PC-3 (cell line): ENCODE measurements around the gene PPP2R5B. TPM values are rescaled to one million over a fixed set of nuclear protein-coding genes. Genes with fewer than 3 reads are reported as not detected.

Source experiments
- ATAC-seq: fragments of 200-7000 bp; cut with Tn5 transposase; 2 replicates; pipeline ENCODE4 v1.9.1; 2020; ENCODE audit warnings: mild to moderate bottlenecking, moderate library complexity
- BruUV-seq: library from RNA; stranded (reverse); fragments of 400-500 nt; replicated peaks from 2 replicates; lab custom pipeline; 2021; lab: Mats Ljungman, UMichigan
- CTCF ChIA-PET: fragments of 300-600 bp; sonication (Branson Sonifier 250); formaldehyde crosslinking; loops from one replicate; lab custom pipeline; 2022; ENCODE audit warnings: antibody characterized with exemption; lab: Charles Lee
- POLR2A ChIA-PET: fragments of 300-600 bp; sonication (Branson Sonifier 250); formaldehyde crosslinking; loops from one replicate; lab custom pipeline; 2022; ENCODE audit warnings: antibody characterized with exemption; ENCODE audit not compliant: unreplicated experiment; lab: Charles Lee
- DNase-seq: peaks from one replicate; pipeline ENCODE4 v3.0.0-alpha.2; 2015
- H2AFZ ChIP-seq: fragments of 300-600 bp; sonication (generic); 2 replicates; pipeline ENCODE4 v1.6.0; 2016; ENCODE audit warnings: antibody characterized with exemption, low read length
- H3F3A ChIP-seq: fragments of 300-600 bp; sonication (generic); one replicate; pipeline ENCODE4 v1.6.0; 2017; ENCODE audit warnings: antibody characterized with exemption, low read length, control low read depth, mild to moderate bottlenecking; ENCODE audit not compliant: unreplicated experiment
- H3K27ac ChIP-seq: fragments of 300-600 bp; sonication (generic); 2 replicates; pipeline ENCODE4 v1.5.1; 2016; ENCODE audit warnings: mild to moderate bottlenecking, low read length
- H3K27me3 ChIP-seq: fragments of 300-600 bp; sonication (generic); 2 replicates; pipeline ENCODE4 v1.6.1; 2016; ENCODE audit warnings: low read length, mixed read lengths
- H3K36me3 ChIP-seq: fragments of 300-600 bp; sonication (generic); 2 replicates; pipeline ENCODE4 v1.6.1; 2016; ENCODE audit warnings: low read depth, mixed run types, low read length, mixed read lengths
- H3K4me1 ChIP-seq: fragments of 300-600 bp; sonication (generic); 2 replicates; pipeline ENCODE4 v1.5.1; 2016; ENCODE audit warnings: low read length; ENCODE audit not compliant: insufficient read depth
- H3K4me2 ChIP-seq: fragments of 300-600 bp; sonication (generic); 2 replicates; pipeline ENCODE4 v1.6.0; 2016; ENCODE audit warnings: low read length
- H3K4me3 ChIP-seq: fragments of 300-600 bp; sonication (generic); 2 replicates; pipeline ENCODE4 v1.5.1; 2016; ENCODE audit warnings: mild to moderate bottlenecking, low read length, mixed read lengths
- H3K79me2 ChIP-seq: fragments of 300-600 bp; sonication (generic); 2 replicates; pipeline ENCODE4 v1.6.1; 2017; ENCODE audit warnings: low read length, mixed read lengths
- H3K9ac ChIP-seq: fragments of 300-600 bp; sonication (generic); 2 replicates; pipeline ENCODE4 v1.6.0; 2016; ENCODE audit warnings: mild to moderate bottlenecking, low read length
- H3K9me2 ChIP-seq: fragments of 300-600 bp; sonication (generic); replicated peaks from 2 replicates; pipeline ENCODE4 v1.6.1; 2016; ENCODE audit warnings: mixed run types, low read length, mixed read lengths
- H3K9me3 ChIP-seq: fragments of 300-600 bp; sonication (generic); 2 replicates; pipeline ENCODE4 v1.6.1; 2016; ENCODE audit warnings: low read length, mixed read lengths
- H4K20me1 ChIP-seq: fragments of 300-600 bp; sonication (generic); 2 replicates; pipeline ENCODE4 v1.6.1; 2016; ENCODE audit warnings: low read length, mixed read lengths
- EZH2 ChIP-seq: fragments of 300-600 bp; sonication (generic); IDR thresholded peaks from one replicate; pipeline ENCODE4 v1.6.1; 2017; ENCODE audit warnings: antibody characterized with exemption, mild to moderate bottlenecking, low read length; ENCODE audit not compliant: unreplicated experiment
- EZH2phosphoT487 ChIP-seq: fragments of 300-600 bp; sonication (generic); IDR thresholded peaks from 2 replicates; pipeline ENCODE4 v1.6.1; 2018; ENCODE audit warnings: mild to moderate bottlenecking, antibody characterized with exemption, low read length, borderline replicate concordance
- intact Hi-C: fragments of 100-400 bp; cut with micrococcal nuclease; formaldehyde crosslinking; loops from 2 replicates; pipeline ENCODE4 v1.9.0; 2023
- total RNA-seq: library from RNA; depleted of rRNA; stranded (reverse); fragments of >200 nt; gene quantifications from 2 replicates; pipeline ENCODE4 v1.2.3, GENCODE V29; 2014
- TF ChIP-seq, protein P1 (sequence below): fragments of 300-600 bp; sonication (generic); conservative IDR thresholded peaks from 2 replicates; pipeline ENCODE4 v1.5.1; 2017; ENCODE audit warnings: antibody characterized with exemption, low read depth, mild to moderate bottlenecking, low read length

Gene PPP2R5B
- total RNA-seq, 1 experiment from 2014 or later, result 24.9 TPM

- no peak for TF ChIP-seq EZH2
- TF ChIP-seq, protein P1, sequence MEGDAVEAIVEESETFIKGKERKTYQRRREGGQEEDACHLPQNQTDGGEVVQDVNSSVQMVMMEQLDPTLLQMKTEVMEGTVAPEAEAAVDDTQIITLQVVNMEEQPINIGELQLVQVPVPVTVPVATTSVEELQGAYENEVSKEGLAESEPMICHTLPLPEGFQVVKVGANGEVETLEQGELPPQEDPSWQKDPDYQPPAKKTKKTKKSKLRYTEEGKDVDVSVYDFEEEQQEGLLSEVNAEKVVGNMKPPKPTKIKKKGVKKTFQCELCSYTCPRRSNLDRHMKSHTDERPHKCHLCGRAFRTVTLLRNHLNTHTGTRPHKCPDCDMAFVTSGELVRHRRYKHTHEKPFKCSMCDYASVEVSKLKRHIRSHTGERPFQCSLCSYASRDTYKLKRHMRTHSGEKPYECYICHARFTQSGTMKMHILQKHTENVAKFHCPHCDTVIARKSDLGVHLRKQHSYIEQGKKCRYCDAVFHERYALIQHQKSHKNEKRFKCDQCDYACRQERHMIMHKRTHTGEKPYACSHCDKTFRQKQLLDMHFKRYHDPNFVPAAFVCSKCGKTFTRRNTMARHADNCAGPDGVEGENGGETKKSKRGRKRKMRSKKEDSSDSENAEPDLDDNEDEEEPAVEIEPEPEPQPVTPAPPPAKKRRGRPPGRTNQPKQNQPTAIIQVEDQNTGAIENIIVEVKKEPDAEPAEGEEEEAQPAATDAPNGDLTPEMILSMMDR, result no peak
- TF ChIP-seq EZH2phosphoT487, result no peak
- intact Hi-C loops, result loop anchor here (1.0 to 2.0 kb wide), 3 partner anchors 82 to 102 kb away; partner anchors contain the start of genes ARL2 and SNX15
- ATAC-seq, result peak; percentile 21
- H3K27me3 ChIP-seq, result no peaks in the 10 kb centered on the region
- no peak for DNase-seq
- no peaks in the 10 kb centered on the region for H4K20me1 ChIP-seq
- H3K9me2 ChIP-seq, result no peaks in the 10 kb centered on the region
- H3K9ac ChIP-seq, result peak overlapping the region; percentile 71
- ChIA-PET CTCF (no interaction called here), POLR2A (interaction anchor here (0.6 kb wide), 1 partner anchor 9 kb away, joined by 5 read pairs; no protein-coding TSS in a partner anchor)
- peaks cover 4% of the 10 kb centered on the region; the same call in 1 of the 2 replicates for H3K79me2 ChIP-seq
- peak overlapping the region; percentile 95 for H3K4me3 ChIP-seq
- H3K4me2 ChIP-seq, result peak overlapping the region; percentile 95
- peak overlapping the region; percentile 98 for H2AFZ ChIP-seq
- H3K4me1 ChIP-seq, result peaks cover 13% of the 10 kb centered on the region; the same call in 1 of the 2 replicates
- no peak overlapping the region for H3K27ac ChIP-seq
- no TSS peak for BruUV-seq
- H3F3A ChIP-seq, result no peaks in the 10 kb centered on the region
- H3K9me3 ChIP-seq, result no peaks in the 10 kb centered on the region
- no peaks in the 10 kb centered on the region for H3K36me3 ChIP-seq
Measured at GRCh38 chr11:64924910-64925284, 408 bp downstream of the PPP2R5B start.

DNA sequence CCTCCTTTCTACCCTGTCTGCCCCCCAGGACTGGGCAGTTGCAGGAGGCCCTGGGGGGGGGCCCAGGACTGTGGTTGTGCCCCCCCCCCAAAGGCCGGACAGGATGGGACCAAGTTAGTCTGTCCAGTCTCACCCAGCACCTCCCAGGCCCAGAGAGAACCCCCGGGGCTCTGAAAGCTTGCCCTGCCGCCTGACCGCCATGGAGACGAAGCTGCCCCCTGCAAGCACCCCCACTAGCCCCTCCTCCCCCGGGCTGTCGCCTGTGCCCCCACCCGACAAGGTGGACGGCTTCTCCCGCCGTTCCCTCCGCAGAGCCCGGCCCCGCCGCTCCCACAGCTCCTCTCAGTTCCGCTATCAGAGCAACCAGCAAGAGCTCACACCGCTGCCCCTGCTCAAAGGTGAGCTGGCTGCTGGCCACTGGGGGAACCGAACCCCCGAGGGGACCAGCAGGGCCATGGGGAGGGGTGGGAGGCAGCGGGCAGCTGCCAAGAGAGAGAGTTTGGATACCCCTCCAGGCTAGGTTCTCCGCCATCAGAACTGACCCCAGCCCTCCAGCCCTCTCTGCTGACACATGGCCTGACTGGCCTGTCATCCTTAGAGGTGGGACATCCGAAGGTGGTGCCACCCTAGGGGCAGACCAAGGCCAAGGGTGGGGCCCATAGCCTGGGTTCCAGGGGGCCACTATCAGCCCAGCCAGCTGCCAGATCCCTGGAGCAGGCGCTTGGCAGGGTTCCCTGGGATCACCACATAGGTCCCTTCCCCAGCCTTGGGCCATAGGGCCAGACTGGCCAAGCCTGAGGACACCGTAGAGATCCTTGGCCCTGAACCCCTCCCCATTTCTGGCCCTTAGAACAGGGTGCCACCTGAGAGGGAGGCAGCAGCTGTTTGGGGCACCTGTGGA lies 1.3 kb downstream of the PPP2R5B start:
- no peak for ATAC-seq
- Histone ChIP-seq H3K4me3 (peak overlapping the region; percentile 95), H4K20me1 (no peaks in the 10 kb centered on the region), H3K27ac (no peak overlapping the region), H3K36me3 (peaks cover 5% of the 10 kb centered on the region; the same call in 1 of the 2 replicates), H3K79me2 (peaks cover 4% of the 10 kb centered on the region; the same call in 1 of the 2 replicates), H3K27me3 (no peaks in the 10 kb centered on the region), H2AFZ (peak overlapping the region; percentile 98), H3K4me1 (peaks cover 13% of the 10 kb centered on the region; the same call in 1 of the 2 replicates), H3F3A (no peaks in the 10 kb centered on the region), H3K4me2 (peak overlapping the region; percentile 95), H3K9me3 (no peaks in the 10 kb centered on the region), H3K9me2 (no peaks in the 10 kb centered on the region), H3K9ac (peak overlapping the region; percentile 71)
- DNase-seq, result no peak
- ChIA-PET CTCF (no interaction called here), POLR2A (no interaction called here)
- intact Hi-C loops, result loop anchor here (2.0 kb wide), 1 partner anchor 81 kb away; no protein-coding TSS in a partner anchor
- TF ChIP-seq, protein P1, result no peak
- TF ChIP-seq EZH2, result no peak
- TF ChIP-seq EZH2phosphoT487, result no peak
- BruUV-seq, result no TSS peak

- Histone ChIP-seq H3K36me3 (peaks cover 10% of the 10 kb centered on the region), H3K4me1 (peaks cover 13% of the 10 kb centered on the region; the same call in 1 of the 2 replicates), H3K4me3 (no peak overlapping the region), H3K9ac (no peak overlapping the region), H3K79me2 (peaks cover 4% of the 10 kb centered on the region; the same call in 1 of the 2 replicates), H3F3A (no peaks in the 10 kb centered on the region), H3K4me2 (no peak overlapping the region), H3K9me3 (no peaks in the 10 kb centered on the region), H3K27me3 (no peaks in the 10 kb centered on the region), H4K20me1 (no peaks in the 10 kb centered on the region), H3K27ac (no peak overlapping the region), H3K9me2 (no peaks in the 10 kb centered on the region), H2AFZ (no peak overlapping the region)
- intact Hi-C loops, result no loop called here
- DNase-seq (no peak), ATAC-seq (no peak)
- BruUV-seq, result no TSS peak
- POLR2A ChIA-PET, result no interaction called here
- CTCF ChIA-PET, result no interaction called here
- TF ChIP-seq EZH2 (no peak), EZH2phosphoT487 (no peak)
- TF ChIP-seq, protein P1, result no peak
Measured at GRCh38 chr11:64926689-64927088, 2.2 kb downstream of the PPP2R5B start.
